ENCODE results near the gene TRAF3IP1.

Gene TRAF3IP1

GRCh38 chr2:238406221-238406997, 86.1 kb downstream of the TRAF3IP1 start:
- TF ChIP-seq EZH2phosphoT487 (IDR thresholded peaks at IDR 0.05; ENCODE audit: low read depth): no peak
- no peak for TF ChIP-seq CTCF (IDR thresholded peaks at IDR 0.05; ENCODE audit: low read depth, low read length)
- Histone ChIP-seq H3K4me3 (ENCODE audit: low read length) (no peak overlapping the region), H3K27ac (ENCODE audit: low read length) (no peak overlapping the region), H3K9me3 (ENCODE audit: insufficient read depth, low read length) (no peaks in the 10 kb centered on the region), H4K20me1 (ENCODE audit: insufficient read depth, low read length) (no peaks in the 10 kb centered on the region), H3K4me2 (ENCODE audit: low read length) (no peak overlapping the region), H3K4me1 (ENCODE audit: low read length) (no peaks in the 10 kb centered on the region), H3K36me3 (replicated peaks; ENCODE audit: low read depth, low read length) (no peaks in the 10 kb centered on the region), H3K27me3 (ENCODE audit: low read depth, low read length) (no peaks in the 10 kb centered on the region), H3K9ac (ENCODE audit: low read length) (no peak overlapping the region), H3K79me2 (ENCODE audit: low read length) (no peaks in the 10 kb centered on the region), H2AFZ (ENCODE audit: low read depth, low read length) (no peak overlapping the region)

- H3K27ac ChIP-seq (ENCODE audit: low read length): no peak overlapping the region
These were observed 86.6 kb downstream of the TRAF3IP1 start for GRCh38 chr2:238406998-238407285.

GRCh38 chr2:238407566-238407965, 87.2 kb downstream of the TRAF3IP1 start:
- H3K27ac ChIP-seq (ENCODE audit: low read length): no peak overlapping the region
- H3K79me2 ChIP-seq (ENCODE audit: low read length): no peaks in the 10 kb centered on the region
- no peak overlapping the region for H3K4me2 ChIP-seq (ENCODE audit: low read length)
- H2AFZ ChIP-seq (ENCODE audit: low read depth, low read length): no peak overlapping the region
- no peak overlapping the region for H3K9ac ChIP-seq (ENCODE audit: low read length)
- H3K27me3 ChIP-seq (ENCODE audit: low read depth, low read length): no peaks in the 10 kb centered on the region
- no peaks in the 10 kb centered on the region for H3K9me3 ChIP-seq (ENCODE audit: insufficient read depth, low read length)
- H3K4me1 ChIP-seq (ENCODE audit: low read length): no peaks in the 10 kb centered on the region
- no peaks in the 10 kb centered on the region for H3K36me3 ChIP-seq (replicated peaks; ENCODE audit: low read depth, low read length)
- TF ChIP-seq CTCF (IDR thresholded peaks at IDR 0.05; ENCODE audit: low read depth, low read length) (no peak), EZH2phosphoT487 (IDR thresholded peaks at IDR 0.05; ENCODE audit: low read depth) (no peak)
- no peaks in the 10 kb centered on the region for H4K20me1 ChIP-seq (ENCODE audit: insufficient read depth, low read length)
- no peak overlapping the region for H3K4me3 ChIP-seq (ENCODE audit: low read length)

More at GRCh38 chr2:238406998-238407285, 86.6 kb downstream of the TRAF3IP1 start:
- H3K79me2 ChIP-seq (ENCODE audit: low read length): no peaks in the 10 kb centered on the region
- H3K4me1 ChIP-seq (ENCODE audit: low read length): no peaks in the 10 kb centered on the region
- no peaks in the 10 kb centered on the region for H4K20me1 ChIP-seq (ENCODE audit: insufficient read depth, low read length)
- TF ChIP-seq CTCF (IDR thresholded peaks at IDR 0.05; ENCODE audit: low read depth, low read length) (no peak), EZH2phosphoT487 (IDR thresholded peaks at IDR 0.05; ENCODE audit: low read depth) (no peak)
- H3K4me2 ChIP-seq (ENCODE audit: low read length): no peak overlapping the region
- no peaks in the 10 kb centered on the region for H3K27me3 ChIP-seq (ENCODE audit: low read depth, low read length)
- no peaks in the 10 kb centered on the region for H3K9me3 ChIP-seq (ENCODE audit: insufficient read depth, low read length)
- no peak overlapping the region for H3K4me3 ChIP-seq (ENCODE audit: low read length)
- no peak overlapping the region for H2AFZ ChIP-seq (ENCODE audit: low read depth, low read length)
- H3K9ac ChIP-seq (ENCODE audit: low read length): no peak overlapping the region
- no peaks in the 10 kb centered on the region for H3K36me3 ChIP-seq (replicated peaks; ENCODE audit: low read depth, low read length)

GRCh38 chr2:238408615-238409340, 88.5 kb downstream of the TRAF3IP1 start:
- H3K9ac ChIP-seq (ENCODE audit: low read length): no peak overlapping the region
- no peaks in the 10 kb centered on the region for H3K27me3 ChIP-seq (ENCODE audit: low read depth, low read length)

More at GRCh38 chr2:238408615-238409340, 88.5 kb downstream of the TRAF3IP1 start:
- H2AFZ ChIP-seq (ENCODE audit: low read depth, low read length): no peak overlapping the region
- H3K4me2 ChIP-seq (ENCODE audit: low read length): no peak overlapping the region
- H3K9me3 ChIP-seq (ENCODE audit: insufficient read depth, low read length): no peaks in the 10 kb centered on the region
- no peak for TF ChIP-seq CTCF (IDR thresholded peaks at IDR 0.05; ENCODE audit: low read depth, low read length)
- TF ChIP-seq EZH2phosphoT487 (IDR thresholded peaks at IDR 0.05; ENCODE audit: low read depth): no peak
- no peaks in the 10 kb centered on the region for H3K4me1 ChIP-seq (ENCODE audit: low read length)
- H3K79me2 ChIP-seq (ENCODE audit: low read length): no peaks in the 10 kb centered on the region
- no peak overlapping the region for H3K27ac ChIP-seq (ENCODE audit: low read length)
- no peaks in the 10 kb centered on the region for H4K20me1 ChIP-seq (ENCODE audit: insufficient read depth, low read length)
- no peaks in the 10 kb centered on the region for H3K36me3 ChIP-seq (replicated peaks; ENCODE audit: low read depth, low read length)
- H3K4me3 ChIP-seq (ENCODE audit: low read length): no peak overlapping the region

Data from OCI-LY3 (cell line).